ENCODE measurements around the gene ZBED1. TPM values are rescaled to one million over a fixed set of nuclear protein-coding genes. Genes with fewer than 3 reads are reported as not detected.

The ZBED1 gene
- total RNA-seq, 1 experiment from 2014 or later, result 14.2 TPM

DNA sequence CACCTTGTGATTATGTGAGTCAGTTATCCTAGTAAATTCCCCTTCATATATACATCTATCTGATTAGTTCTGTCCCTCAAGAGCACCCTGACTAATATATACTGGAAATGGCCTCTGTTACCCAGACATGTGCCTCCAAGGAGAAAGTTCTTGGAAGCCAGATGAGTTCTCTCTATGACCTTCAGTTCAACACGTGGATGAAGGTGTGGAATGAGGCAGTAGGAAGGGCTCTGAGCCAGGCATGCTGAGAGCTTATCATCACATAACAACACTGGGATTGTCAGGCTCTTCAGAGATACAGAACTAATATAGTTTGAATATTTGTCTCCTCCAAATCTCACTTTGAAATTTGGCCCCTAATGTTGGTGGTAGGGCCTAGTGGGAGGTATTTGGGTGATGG, 44.4 kb upstream of the ZBED1 start:
- H4K20me1 ChIP-seq (ENCODE audit: low read length), result no peaks in the 10 kb centered on the region
- H3K9me3 ChIP-seq (ENCODE audit: low read length), result no peaks in the 10 kb centered on the region
- H3K27ac ChIP-seq (ENCODE audit: low read length), result no peak overlapping the region
- ChIA-PET POLR2A (ENCODE audit: unreplicated experiment) (no interaction called here), CTCF (no interaction called here)
- no peak overlapping the region for H3K4me3 ChIP-seq (ENCODE audit: low read length)
- no peaks in the 10 kb centered on the region for H3K4me1 ChIP-seq (ENCODE audit: insufficient read depth, low read length)
- H3F3A ChIP-seq (ENCODE audit: low read length, unreplicated experiment), result no peaks in the 10 kb centered on the region
- H3K9me2 ChIP-seq (replicated peaks; ENCODE audit: low read length), result no peaks in the 10 kb centered on the region
- no peak overlapping the region for H3K4me2 ChIP-seq (ENCODE audit: low read length)
- BruUV-seq (replicated peaks), result no TSS peak
- intact Hi-C loops (cut with micrococcal nuclease), result no loop called here
- H3K9ac ChIP-seq (ENCODE audit: low read length), result no peak overlapping the region
- DNase-seq (no peak), ATAC-seq (no peak)
- H3K36me3 ChIP-seq (ENCODE audit: low read depth, low read length), result no peaks in the 10 kb centered on the region
- TF ChIP-seq EZH2phosphoT487 (IDR thresholded peaks at IDR 0.05; ENCODE audit: borderline replicate concordance, low read length) (no peak), EZH2 (IDR thresholded peaks at IDR 0.05; ENCODE audit: low read length, unreplicated experiment) (no peak), CTCF (conservative IDR thresholded peaks at IDR 0.05; ENCODE audit: low read depth, low read length) (no peak)
- H3K27me3 ChIP-seq (ENCODE audit: low read length), result no peaks in the 10 kb centered on the region
- H3K79me2 ChIP-seq (ENCODE audit: low read length), result no peaks in the 10 kb centered on the region
- H2AFZ ChIP-seq (ENCODE audit: low read length), result no peak overlapping the region

- CTCF ChIA-PET, result no interaction called here
- TF ChIP-seq CTCF (conservative IDR thresholded peaks at IDR 0.05; ENCODE audit: low read depth, low read length) (no peak), EZH2 (IDR thresholded peaks at IDR 0.05; ENCODE audit: low read length, unreplicated experiment) (no peak), EZH2phosphoT487 (IDR thresholded peaks at IDR 0.05; ENCODE audit: borderline replicate concordance, low read length) (no peak)
- ATAC-seq, result no peak
- Histone ChIP-seq H3K9ac (ENCODE audit: low read length) (no peak overlapping the region), H3K4me2 (ENCODE audit: low read length) (no peak overlapping the region), H3K79me2 (ENCODE audit: low read length) (no peaks in the 10 kb centered on the region), H3K27me3 (ENCODE audit: low read length) (peaks cover 11% of the 10 kb centered on the region), H3F3A (ENCODE audit: low read length, unreplicated experiment) (no peaks in the 10 kb centered on the region), H2AFZ (ENCODE audit: low read length) (no peak overlapping the region), H3K4me3 (ENCODE audit: low read length) (no peak overlapping the region), H3K9me3 (ENCODE audit: low read length) (no peaks in the 10 kb centered on the region), H3K9me2 (replicated peaks; ENCODE audit: low read length) (no peaks in the 10 kb centered on the region), H3K27ac (ENCODE audit: low read length) (no peak overlapping the region), H3K4me1 (ENCODE audit: insufficient read depth, low read length) (no peaks in the 10 kb centered on the region), H3K36me3 (ENCODE audit: low read depth, low read length) (no peaks in the 10 kb centered on the region), H4K20me1 (ENCODE audit: low read length) (no peaks in the 10 kb centered on the region)
- intact Hi-C loops (cut with micrococcal nuclease), result no loop called here
- no TSS peak for BruUV-seq (replicated peaks)
- no peak for DNase-seq
- POLR2A ChIA-PET (ENCODE audit: unreplicated experiment), result no interaction called here
Observed at GRCh38 chrX:2542826-2543521, 42.2 kb upstream of the ZBED1 start.

- POLR2A ChIA-PET (ENCODE audit: unreplicated experiment), result no interaction called here
- H3K27me3 ChIP-seq (ENCODE audit: low read length), result peaks cover 19% of the 10 kb centered on the region
Observed at GRCh38 chrX:2541603-2542002, 40.8 kb upstream of the ZBED1 start.

More at GRCh38 chrX:2541603-2542002, 40.8 kb upstream of the ZBED1 start:
- DNase-seq (no peak), ATAC-seq (no peak)
- no TSS peak for BruUV-seq (replicated peaks)
- no peaks in the 10 kb centered on the region for H3K9me2 ChIP-seq (replicated peaks; ENCODE audit: low read length)
- H3K9me3 ChIP-seq (ENCODE audit: low read length), result no peaks in the 10 kb centered on the region
- H3K9ac ChIP-seq (ENCODE audit: low read length), result no peak overlapping the region
- intact Hi-C loops (cut with micrococcal nuclease), result no loop called here
- H3F3A ChIP-seq (ENCODE audit: low read length, unreplicated experiment), result no peaks in the 10 kb centered on the region
- no peaks in the 10 kb centered on the region for H4K20me1 ChIP-seq (ENCODE audit: low read length)
- no peak overlapping the region for H3K27ac ChIP-seq (ENCODE audit: low read length)
- H3K4me1 ChIP-seq (ENCODE audit: insufficient read depth, low read length), result no peaks in the 10 kb centered on the region
- H3K4me2 ChIP-seq (ENCODE audit: low read length), result no peak overlapping the region
- H3K36me3 ChIP-seq (ENCODE audit: low read depth, low read length), result no peaks in the 10 kb centered on the region
- no peaks in the 10 kb centered on the region for H3K79me2 ChIP-seq (ENCODE audit: low read length)
- TF ChIP-seq CTCF (conservative IDR thresholded peaks at IDR 0.05; ENCODE audit: low read depth, low read length) (no peak), EZH2phosphoT487 (IDR thresholded peaks at IDR 0.05; ENCODE audit: borderline replicate concordance, low read length) (no peak), EZH2 (IDR thresholded peaks at IDR 0.05; ENCODE audit: low read length, unreplicated experiment) (no peak)
- H2AFZ ChIP-seq (ENCODE audit: low read length), result no peak overlapping the region
- no peak overlapping the region for H3K4me3 ChIP-seq (ENCODE audit: low read length)
- CTCF ChIA-PET, result no interaction called here
